Hindlimb muscle (tissue), 1 donor: ENCODE results near the gene COL4A2. TPM values are rescaled to one million over a fixed set of nuclear protein-coding genes. Genes with fewer than 3 reads are reported as not detected.

Experiments used
- DNase-seq: peaks from one replicate; pipeline ENCODE4 v3.0.0-alpha.2; 2013
- polyA plus RNA-seq: library from polyadenylated mRNA; unstranded; fragments of 120-200 nt; gene quantifications from one replicate; pipeline ENCODE4 v1.2.1, GENCODE V29; 2013; ENCODE audit not compliant: insufficient read length

COL4A2 gene
- polyA plus RNA-seq, 1 donor, result 562 TPM

DNA sequence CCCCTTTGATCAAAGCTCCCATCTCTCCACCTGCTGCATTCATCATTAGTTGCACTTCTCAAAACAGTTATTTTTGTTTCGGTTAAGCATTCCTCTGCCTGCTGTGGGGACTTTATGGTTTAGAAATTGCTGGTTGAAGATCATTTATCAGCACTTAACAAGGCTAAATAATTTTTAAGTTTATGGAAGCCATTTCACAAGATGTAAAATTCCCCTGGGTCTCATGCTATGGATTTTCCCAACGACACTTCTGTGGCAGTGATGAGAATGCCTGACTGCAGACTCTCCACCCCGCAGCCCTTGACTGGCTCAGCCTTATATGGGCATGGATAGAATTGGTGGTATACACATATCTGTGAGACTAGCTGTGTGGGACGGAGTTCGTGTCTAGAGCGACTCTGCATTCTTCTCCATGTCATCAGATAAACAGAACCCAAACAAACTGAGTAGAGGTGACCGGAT is 52.8 kb downstream of the COL4A2 start:
- DNase-seq, result no peak

DNA sequence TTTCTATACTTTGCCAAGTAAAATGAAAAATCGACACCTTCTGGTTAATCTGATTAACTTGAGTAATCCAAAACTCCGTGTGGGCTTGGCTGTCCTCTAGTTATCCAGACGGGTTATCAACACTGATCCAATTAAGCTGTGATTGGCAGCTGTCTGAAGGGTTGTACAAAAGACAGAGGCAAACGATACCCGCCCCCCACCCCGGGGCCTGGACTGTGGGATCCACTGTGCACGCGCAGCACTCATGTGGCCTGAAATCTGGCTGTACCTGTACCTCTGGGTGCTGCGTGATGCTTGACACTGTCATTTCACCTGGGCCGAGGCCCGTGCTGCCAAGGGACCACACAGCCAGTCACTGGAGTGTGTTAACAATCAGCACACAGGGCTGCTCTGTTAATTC is 53.5 kb downstream of the COL4A2 start:
- no peak for DNase-seq

DNA sequence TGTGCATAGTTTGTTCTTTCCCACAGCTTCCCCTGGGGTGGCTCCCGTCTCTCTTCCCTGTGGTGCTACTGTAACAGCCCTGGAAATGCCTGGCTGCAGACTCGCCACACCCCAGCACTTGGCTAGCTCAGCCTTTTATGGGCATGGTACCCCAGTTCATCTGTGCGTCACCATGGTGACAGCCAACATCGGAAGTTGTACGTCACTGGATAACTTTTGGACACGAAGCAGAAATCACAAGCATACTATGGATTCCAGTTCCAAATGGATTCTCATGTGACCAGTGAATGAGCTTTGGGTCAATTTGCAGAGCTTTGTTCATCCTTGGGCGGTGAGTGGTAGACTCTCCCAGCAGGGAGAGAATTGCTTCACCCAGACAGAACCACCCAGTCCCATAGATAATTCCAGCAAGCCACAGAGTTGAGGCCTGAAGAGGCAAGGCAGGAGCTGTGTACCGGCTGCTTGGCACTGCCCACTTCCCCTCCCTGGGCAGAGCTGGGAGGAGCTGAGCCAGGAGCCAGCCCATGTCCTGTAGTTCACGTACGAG is 54.4 kb downstream of the COL4A2 start:
- DNase-seq, result peak; percentile 67

DNA sequence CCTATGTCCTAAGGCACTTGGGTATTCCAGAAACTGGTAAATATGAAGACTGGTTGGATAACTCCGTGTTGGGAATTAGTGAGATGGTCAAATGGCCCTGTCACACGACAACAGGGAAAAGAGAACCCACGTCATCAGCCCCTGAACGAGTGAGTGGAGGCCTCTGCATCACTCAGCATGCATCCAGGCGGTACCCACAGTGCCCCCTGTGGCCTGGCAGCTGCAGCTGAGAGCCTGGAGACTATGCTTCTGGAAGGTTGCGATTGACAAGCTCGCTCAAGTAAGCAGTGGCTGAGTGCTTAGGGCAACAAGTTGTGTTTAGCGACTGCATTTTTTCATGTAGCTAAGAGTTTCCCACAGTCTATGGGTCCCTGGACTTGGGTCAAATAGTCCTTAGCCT is 55.9 kb downstream of the COL4A2 start:
- DNase-seq, result no peak

DNA sequence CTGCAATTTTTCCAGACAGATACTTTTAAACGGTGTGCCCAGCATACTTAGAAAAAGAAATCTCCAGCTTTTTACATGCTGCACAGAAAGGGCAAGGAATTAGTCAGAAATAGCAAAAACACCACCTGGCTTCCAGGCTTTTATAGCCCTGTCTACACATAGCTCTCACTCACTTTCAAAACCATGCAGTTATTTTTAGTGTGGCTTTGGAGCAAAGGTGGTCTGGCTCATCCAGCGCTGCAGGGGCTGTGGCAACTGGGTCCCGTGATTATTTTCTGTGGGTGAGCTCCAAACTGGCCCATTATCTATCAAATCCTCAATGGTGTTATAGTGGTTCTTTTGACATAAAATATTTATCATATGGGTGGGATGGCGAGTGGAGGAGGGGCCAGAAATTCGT is 57.0 kb downstream of the COL4A2 start:
- DNase-seq, result no peak

DNA sequence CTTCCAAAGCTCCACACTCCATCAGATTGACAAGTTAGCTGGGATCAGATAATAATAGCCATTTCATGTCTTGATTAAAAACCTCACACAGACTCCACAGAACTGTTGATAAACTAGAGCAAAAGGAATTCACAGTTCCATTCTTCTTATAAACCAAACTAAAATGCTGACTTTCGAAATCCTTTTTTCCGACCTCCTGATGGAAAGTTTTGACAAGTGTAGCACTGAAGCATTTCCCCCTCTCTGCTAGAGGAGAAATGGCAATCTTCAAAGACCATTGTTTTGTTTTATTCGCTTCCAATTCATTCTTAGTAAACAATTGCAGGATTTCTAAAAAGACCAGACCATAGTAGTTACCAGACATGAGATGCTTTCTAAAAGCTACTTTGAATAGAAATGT is 58.8 kb downstream of the COL4A2 start:
- DNase-seq, result no peak

DNA sequence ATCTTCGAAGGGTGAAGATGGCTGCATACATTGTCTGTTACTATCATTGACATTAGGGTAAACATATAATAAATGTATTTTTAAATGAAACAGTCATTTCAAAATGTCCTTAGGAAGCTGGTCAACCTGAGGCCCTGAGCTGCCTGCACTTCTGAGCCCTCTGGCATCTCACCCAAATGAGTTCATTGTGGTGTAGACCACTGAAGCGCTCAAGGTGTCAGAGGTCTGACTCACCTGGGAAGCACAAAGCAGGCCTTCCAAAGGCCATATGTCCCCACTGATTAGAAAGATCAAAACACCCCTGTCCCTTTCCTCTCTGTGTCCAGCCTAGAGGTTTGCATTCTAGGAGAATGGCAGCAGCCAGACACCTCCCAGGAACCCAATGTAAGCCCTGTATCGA is 59.6 kb downstream of the COL4A2 start:
- no peak for DNase-seq

DNA sequence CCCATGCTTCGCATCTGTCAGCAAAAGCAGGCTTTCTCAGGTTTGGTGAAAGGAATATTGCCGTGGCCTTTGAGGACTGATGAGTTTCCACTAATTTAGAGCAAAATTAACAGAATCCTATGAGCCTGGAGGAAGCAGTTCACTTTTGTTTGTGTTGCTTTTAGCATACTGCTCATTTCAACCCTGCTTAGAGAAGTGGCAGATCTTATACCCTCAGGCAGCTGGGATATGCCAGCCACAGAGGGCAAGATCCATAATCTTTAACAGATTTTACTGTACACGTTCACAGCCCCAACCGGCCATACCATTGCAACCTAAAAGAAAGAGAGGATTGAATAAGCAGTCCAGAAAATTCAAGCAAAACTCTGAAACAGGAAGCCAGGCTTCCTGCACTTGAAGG is 60.5 kb downstream of the COL4A2 start:
- DNase-seq, result no peak

DNA sequence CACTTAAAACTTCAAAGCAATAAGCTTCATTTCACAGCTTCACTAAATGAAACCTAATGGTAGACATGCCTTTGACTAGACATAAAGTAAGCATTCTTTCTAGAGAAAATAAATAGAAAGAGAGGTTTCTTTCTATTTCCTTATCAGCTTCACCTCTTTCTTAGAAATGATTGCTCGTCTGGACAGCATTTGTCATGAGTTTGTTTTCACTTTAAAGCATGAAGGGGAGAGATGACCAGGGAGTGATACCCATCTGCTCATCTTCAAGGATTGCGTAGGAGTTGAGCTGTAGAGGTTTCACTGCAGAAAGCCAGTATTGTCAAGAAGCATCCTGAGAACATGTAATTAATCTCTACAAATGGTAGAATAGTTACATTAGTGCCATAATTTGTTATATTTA is 61.3 kb downstream of the COL4A2 start:
- DNase-seq, result no peak

DNA sequence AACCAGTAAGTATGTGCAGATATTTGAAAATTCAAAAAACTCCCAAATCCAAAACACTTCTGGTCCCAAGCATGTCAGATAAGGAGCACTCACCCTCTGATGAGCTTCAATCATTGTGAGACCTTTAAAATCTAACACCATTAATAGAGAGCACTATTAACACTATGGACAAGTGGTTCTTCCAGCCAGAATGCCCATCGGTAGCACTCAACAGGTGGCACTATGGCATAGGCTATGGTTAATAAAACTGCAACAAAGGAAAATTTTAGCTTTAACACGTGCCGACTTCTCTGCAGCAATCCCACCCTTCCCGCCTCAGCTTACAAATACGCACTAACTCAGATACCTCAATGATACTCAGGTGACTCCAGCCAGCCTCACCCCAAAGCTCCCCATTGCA is 62.3 kb downstream of the COL4A2 start:
- no peak for DNase-seq

DNA sequence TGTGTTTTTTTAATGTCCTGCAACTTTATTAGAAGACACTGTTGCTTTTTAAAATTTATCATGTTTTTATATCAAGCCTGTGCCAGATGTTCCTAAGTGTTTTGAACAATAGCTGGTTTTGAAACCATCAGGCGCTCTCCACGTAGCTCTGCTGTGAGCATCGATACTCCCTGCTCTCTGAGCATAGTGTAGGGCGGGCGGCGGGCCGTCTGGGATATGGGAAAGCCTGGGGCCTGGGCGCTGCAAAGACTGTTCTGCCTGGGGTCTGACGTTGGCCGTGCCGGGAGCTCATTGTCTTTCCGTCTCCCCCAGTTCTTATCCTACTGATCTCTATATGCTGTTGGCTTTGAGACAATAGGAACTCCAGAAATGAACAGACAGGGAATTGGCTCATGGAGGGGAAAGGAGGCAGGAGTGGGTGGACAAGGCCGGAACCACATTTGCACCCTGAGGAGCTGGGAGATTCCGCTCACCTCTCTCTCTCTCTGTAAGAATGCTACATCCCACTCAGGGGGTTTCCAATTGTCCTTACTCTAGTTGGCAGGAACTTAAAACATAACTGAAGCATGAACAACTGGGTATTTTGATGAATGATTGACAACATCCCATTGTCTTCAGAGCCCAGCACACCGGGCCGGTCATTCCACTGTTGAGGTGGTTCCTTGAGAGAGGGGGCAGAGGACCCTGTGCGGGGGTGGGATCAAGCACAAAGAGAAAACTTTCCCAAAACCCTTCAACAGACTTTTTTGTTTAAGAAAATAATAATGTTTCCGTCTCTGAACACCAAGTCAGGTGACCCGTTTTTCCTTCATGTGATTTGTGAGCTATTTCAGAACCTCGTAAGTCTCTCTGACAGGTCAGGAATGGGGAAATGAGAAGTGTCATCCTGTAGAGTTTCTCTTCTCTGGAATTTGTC is 64.7 kb downstream of the COL4A2 start:
- no peak for DNase-seq

DNA sequence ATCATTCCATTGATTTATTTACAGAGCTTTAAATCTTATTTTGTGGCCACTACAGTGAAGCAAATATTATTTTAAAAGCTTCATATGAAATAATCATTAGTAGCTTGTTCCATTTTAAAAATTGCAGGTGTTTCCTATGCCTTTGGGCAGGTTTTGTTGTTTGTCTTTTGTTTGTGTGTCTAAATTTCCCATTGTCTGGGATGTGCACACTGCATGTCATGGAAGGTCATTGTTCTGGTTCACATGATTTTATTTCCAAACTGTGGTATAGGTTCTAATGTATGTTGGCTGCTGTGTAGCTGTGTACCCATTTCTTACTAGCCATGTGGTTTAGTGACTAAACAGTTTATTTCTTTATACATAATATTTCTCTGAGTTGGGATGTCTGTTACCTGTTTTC is 65.6 kb downstream of the COL4A2 start:
- no peak for DNase-seq

DNA sequence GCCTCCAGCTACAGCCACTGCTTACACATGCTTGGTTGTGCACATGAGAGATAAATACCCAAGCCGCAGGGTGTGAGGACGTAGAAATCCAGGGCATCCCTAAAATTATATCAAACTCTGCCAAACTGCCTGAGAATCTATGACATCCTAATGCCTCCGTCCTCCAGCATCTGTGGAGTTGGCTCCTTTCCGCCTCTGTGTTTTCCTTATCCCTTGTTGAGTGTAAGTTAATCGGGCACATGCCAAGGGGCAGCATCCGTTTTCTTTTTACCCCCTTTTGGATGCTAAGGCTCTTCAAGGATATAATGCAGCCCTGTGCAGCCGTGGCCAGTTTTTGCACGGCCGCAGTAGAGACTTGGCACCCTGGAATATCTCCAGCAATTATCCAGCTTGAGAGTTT is 66.5 kb downstream of the COL4A2 start:
- no peak for DNase-seq

DNA sequence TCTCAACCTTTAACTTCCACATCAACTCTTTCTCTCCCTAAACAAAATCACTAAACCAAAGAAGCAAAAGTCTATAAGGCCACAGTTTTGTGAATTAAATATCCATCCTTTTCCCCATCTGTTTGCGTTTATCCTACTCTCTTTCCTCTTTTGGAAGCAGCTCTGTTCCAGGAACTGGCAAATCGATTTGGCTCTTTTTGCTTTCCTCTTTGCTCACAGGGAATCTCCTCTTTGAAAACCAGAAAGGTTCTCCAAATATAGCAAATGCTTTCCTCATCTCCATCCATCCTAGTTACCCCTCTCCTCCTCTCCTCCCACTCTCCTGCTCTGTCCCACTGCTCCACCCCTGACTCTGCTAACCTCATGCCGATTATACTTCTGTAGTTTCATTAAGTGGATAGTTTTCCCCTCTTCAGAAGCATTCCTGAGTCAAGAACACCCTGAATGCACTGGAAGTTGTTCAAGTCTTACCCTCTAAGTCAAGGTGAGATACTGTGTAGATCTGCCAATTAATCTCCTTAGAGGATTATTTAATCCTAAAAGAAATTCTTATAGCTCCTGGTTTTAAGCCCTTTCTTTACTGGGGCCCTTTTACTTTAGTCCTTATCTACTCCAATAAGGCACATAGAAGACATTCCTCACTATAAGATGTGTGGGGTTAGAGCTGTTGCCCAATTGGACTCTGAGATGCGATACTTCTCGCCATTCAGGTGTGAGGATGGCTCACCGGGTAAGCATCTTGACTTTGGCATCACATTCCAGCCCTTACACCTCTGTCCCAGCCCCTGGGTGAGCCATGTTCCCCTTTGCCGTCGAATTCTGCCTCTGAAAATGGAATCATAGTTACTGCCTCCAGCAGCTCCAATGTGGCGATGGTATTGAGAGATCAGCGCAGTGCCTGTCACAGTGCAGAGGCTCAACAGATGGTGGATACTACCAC is 67.6 kb downstream of the COL4A2 start:
- peak; percentile 78 for DNase-seq

DNA sequence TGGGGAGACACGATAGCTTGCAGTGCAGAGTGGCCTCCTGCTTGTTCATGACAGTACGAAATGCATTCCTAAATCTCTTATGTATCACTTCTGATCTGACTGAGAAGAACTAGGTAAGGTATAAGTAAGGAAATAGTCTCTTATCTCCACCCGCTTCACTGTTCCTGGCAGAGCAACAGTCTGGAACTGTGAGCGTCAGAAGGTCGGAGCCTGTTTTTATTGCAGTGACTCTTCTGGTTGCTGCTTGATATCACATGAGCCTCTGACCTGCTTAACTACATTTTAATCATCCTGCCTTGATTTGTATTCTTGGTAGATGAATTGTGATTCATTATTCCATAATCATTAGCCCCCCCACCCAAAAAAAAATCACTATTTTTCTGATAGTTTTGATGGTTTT is 69.0 kb downstream of the COL4A2 start:
- no peak for DNase-seq

DNA sequence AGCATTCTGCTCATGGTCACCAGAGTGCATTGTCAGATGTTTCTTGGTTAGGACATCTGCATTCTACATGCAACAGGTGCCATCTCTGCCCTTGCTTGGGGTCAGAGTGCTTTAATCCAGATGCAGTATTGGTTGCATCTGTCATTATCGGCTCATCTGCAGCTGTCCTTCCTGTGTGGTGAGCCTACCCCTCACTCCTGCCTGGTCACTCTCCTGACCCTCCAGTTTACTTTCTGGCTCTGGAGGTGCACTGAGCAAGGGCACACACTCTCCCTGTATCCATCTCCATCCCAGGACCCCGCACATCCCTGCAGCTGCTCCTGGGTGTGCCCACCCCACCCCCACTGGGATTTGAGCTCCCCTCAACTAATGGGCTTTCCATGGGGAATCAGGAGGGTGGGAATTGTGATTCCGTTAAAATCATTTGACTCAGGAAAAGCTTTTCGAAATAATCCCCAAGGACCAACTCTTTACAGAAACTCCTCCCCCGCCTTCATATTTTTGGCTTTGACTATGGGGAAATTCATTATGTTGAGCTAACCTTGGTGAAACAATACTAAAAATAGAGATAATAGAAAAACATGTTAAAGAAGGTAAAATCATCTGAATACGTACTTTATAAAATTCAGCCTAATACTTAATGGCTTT is 70.2 kb downstream of the COL4A2 start:
- DNase-seq, result no peak

DNA sequence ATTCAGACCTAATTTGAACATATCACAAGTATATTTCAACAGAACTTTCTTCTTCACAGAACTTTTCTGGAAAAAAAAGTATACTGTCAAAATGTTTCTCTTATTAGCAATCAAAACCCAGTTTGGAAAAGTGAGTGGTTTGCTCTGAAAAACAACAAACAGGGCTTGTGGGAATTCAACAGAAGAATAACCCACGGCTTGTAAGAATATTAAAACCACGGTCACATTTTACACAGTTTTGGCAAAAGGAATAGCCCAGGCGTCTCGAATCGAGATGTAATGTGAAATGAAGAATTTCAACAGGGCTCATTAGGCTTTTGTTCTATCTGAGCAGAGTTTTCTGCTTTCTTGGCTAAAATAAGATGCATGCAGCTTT is 70.7 kb downstream of the COL4A2 start:
- DNase-seq, result no peak

DNA sequence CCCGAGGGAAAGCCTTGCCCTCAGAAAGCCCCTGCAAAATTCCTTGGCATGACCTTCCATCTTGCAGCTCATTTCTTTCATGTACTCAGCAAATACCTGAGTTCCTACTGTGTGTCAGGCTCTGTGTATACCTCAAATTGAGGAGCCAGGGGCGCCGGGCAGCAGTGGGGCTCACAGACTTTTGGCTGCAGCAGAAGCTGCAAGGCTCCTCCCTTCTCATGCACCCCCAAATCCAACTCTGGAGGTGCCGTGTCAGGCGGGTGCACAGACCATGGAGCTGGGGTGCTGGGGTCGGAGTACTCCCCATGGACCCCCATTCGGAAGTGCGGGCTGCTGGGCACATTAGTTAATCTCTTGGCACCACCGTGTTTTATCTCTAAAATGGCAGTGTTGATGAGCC is 72.3 kb downstream of the COL4A2 start:
- no peak for DNase-seq

DNA sequence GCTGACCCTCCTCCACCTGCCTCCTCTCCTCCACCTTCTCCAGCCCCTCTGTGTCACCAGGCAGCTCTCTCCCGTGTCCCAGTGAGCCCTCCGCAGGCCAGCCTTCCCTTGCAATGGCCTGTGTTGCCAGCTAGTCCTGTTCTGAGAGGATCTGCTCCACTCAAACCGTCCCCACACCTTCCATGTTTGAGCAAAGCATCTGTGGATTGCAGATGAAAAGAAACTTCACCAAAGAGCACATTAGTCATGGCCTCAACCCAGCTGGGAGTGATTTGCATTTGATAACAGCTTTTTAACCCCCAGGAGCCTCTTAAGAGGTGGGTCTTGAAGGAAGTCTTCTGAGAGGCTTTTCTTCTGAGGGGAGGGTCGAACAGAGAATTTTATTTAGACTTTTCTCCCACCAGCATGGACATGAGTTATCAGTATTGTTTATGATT is 72.8 kb downstream of the COL4A2 start:
- no peak for DNase-seq

DNA sequence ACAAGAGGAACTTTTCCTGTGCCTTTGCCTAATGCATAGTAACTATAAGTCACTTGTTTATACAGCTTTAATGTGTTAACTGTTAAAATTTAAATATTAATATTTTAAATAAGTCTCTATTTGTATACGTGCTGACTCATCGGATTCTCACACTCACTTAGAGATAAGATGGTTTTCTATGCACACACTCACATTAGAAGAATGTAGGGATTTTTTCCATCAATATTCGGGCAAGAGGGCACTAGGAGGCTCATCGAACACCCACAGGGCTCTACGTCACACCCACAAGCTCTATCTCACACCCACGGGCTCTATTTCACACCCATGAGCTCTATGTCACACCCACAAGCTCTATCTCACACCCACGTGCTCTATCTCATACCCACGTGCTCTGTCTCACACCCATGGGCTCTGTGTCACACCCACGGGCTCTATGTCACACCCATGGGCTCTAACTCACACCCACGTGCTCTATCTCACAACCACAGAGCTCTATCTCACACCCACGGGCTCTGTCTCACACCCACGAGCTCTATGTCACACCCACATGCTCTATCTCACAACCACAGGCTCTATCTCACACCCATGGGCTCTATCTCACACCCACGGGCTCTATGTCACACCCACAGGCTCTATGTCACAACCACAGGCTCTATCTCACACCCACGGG is 73.4 kb downstream of the COL4A2 start:
- no peak for DNase-seq

DNA sequence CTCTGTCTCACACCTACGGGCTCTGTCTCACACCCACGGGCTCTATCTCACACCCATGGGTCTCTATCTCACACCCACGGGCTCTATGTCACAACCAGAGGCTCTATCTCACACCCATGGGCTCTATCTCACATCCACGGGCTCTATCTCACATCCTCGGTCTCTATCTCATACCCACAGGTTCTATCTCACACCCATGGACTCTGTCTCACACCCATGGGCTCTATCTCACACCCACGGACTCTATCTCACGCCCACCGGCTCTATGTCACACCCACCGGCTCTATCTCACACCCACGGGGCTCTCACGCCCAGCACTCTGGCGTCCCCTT is 73.9 kb downstream of the COL4A2 start:
- DNase-seq, result no peak

DNA sequence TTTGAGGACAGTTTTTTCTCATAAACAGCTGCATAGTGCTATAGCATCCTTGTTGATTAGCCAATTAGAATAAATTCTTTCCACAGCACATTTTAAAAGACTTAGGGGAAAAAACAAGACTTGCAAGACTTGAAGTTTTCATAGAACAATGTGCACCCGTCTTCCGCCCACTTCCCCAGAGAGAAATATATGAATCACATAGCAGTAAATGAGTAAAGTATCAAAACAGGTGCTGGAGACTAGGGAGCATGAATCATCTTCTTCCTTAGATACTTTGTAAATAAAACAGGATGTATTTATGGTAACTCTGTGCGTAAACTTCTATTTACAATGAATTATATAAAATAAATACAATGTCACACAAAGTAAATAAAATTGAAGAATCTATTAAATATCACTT is 75.1 kb downstream of the COL4A2 start:
- peak; percentile 35 for DNase-seq
